ENCODE results near the gene OTUD4. TPM values are rescaled to one million over a fixed set of nuclear protein-coding genes. Genes with fewer than 3 reads are reported as not detected.

OTUD4 gene
- polyA plus RNA-seq, 3 donors: 7.5 to 14.4 (median 9.0) TPM

GRCh38 chr4:145217349-145217748 lies 37.0 kb upstream of the OTUD4 start:
- H3K27ac ChIP-seq (ENCODE audit: low read depth in 1 of 2, low read length in 2 of 2): no peak overlapping the region
- peaks cover 0 to 5% (median 0%) of the 10 kb centered on the region in 7 donors for H3K9me3 Mint-ChIP-seq
- intact Hi-C loops (cut with micrococcal nuclease): no loop called here
- H3K36me3 Mint-ChIP-seq: no peaks in the 10 kb centered on the region
- no peaks in the 10 kb centered on the region for H3K9me3 ChIP-seq (replicated peaks in 1 of 2; ENCODE audit: control insufficient read depth in 1 of 2, insufficient read depth in 1 of 2, low read length in 2 of 2)
- no peak overlapping the region for H2AFZ ChIP-seq (ENCODE audit: insufficient read depth, low read depth, low read length, poor library complexity, severe bottlenecking)
- H3K36me3 ChIP-seq (replicated peaks in 1 of 2; ENCODE audit: control insufficient read depth in 1 of 2, insufficient read depth in 2 of 2, low read length in 2 of 2): no peaks in the 10 kb centered on the region
- H3K27ac Mint-ChIP-seq: peak overlapping the region in 2 of 7 donors; percentile 18 to 68
- H3K27me3 ChIP-seq (ENCODE audit: control insufficient read depth in 2 of 2, insufficient read depth in 2 of 2, low read length in 2 of 2): no peaks in the 10 kb centered on the region
- no peaks in the 10 kb centered on the region for H3K4me1 ChIP-seq (ENCODE audit: control insufficient read depth in 1 of 2, insufficient read depth in 2 of 2, low read length in 2 of 2)
- H3K4me3 ChIP-seq (replicated peaks in 1 of 3; ENCODE audit: low read depth in 2 of 3, low read length in 3 of 3): no peak overlapping the region
- no peak overlapping the region for H3K4me3 Mint-ChIP-seq
- no peak overlapping the region for H3K9ac ChIP-seq (ENCODE audit: insufficient read depth, low read length, poor library complexity, severe bottlenecking)
- H3K4me2 ChIP-seq (replicated peaks; ENCODE audit: extremely low read depth, low read length, poor library complexity, severe bottlenecking): no peak overlapping the region
- no peak for DNase-seq
- TF ChIP-seq, protein P1, sequence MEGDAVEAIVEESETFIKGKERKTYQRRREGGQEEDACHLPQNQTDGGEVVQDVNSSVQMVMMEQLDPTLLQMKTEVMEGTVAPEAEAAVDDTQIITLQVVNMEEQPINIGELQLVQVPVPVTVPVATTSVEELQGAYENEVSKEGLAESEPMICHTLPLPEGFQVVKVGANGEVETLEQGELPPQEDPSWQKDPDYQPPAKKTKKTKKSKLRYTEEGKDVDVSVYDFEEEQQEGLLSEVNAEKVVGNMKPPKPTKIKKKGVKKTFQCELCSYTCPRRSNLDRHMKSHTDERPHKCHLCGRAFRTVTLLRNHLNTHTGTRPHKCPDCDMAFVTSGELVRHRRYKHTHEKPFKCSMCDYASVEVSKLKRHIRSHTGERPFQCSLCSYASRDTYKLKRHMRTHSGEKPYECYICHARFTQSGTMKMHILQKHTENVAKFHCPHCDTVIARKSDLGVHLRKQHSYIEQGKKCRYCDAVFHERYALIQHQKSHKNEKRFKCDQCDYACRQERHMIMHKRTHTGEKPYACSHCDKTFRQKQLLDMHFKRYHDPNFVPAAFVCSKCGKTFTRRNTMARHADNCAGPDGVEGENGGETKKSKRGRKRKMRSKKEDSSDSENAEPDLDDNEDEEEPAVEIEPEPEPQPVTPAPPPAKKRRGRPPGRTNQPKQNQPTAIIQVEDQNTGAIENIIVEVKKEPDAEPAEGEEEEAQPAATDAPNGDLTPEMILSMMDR (IDR thresholded peaks at IDR 0.05): no peak
- no peaks in the 10 kb centered on the region for H4K20me1 ChIP-seq (ENCODE audit: insufficient read depth, low read length)
- no CpG with 5 or more reads among the region's 1 CpG for WGBS (ENCODE audit: insufficient coverage)
- peaks cover 6% of the 10 kb centered on the region for H3K4me1 Mint-ChIP-seq
- no peaks in the 10 kb centered on the region for H3K79me2 ChIP-seq (ENCODE audit: insufficient read depth, low read length)
- peaks cover 0 to 6% (median 0%) of the 10 kb centered on the region in 3 donors for H3K27me3 Mint-ChIP-seq (ENCODE audit: low read depth in 3 of 3)

GRCh38 chr4:145216535-145216934 lies 36.1 kb upstream of the OTUD4 start:
- no peak overlapping the region for H3K27ac ChIP-seq (ENCODE audit: low read depth in 1 of 2, low read length in 2 of 2)
- H4K20me1 ChIP-seq (ENCODE audit: insufficient read depth, low read length): no peaks in the 10 kb centered on the region
- no peak overlapping the region for H3K27ac Mint-ChIP-seq
- H3K36me3 Mint-ChIP-seq: no peaks in the 10 kb centered on the region
- H3K27me3 Mint-ChIP-seq (ENCODE audit: low read depth in 3 of 3): peaks cover 0 to 4% (median 1%) of the 10 kb centered on the region in 3 donors
- no peak overlapping the region for H3K4me2 ChIP-seq (replicated peaks; ENCODE audit: extremely low read depth, low read length, poor library complexity, severe bottlenecking)
- DNase-seq: no peak
- H3K9me3 ChIP-seq (replicated peaks in 1 of 2; ENCODE audit: control insufficient read depth in 1 of 2, insufficient read depth in 1 of 2, low read length in 2 of 2): no peaks in the 10 kb centered on the region
- H2AFZ ChIP-seq (ENCODE audit: insufficient read depth, low read depth, low read length, poor library complexity, severe bottlenecking): no peak overlapping the region
- H3K4me1 ChIP-seq (ENCODE audit: control insufficient read depth in 1 of 2, insufficient read depth in 2 of 2, low read length in 2 of 2): no peaks in the 10 kb centered on the region
- TF ChIP-seq, protein P1 (IDR thresholded peaks at IDR 0.05): peak; percentile 24
- H3K9ac ChIP-seq (ENCODE audit: insufficient read depth, low read length, poor library complexity, severe bottlenecking): no peak overlapping the region
- no peak overlapping the region for H3K4me3 ChIP-seq (replicated peaks in 1 of 3; ENCODE audit: low read depth in 2 of 3, low read length in 3 of 3)
- intact Hi-C loops (cut with micrococcal nuclease): no loop called here
- H3K27me3 ChIP-seq (ENCODE audit: control insufficient read depth in 2 of 2, insufficient read depth in 2 of 2, low read length in 2 of 2): no peaks in the 10 kb centered on the region
- no peaks in the 10 kb centered on the region for H3K79me2 ChIP-seq (ENCODE audit: insufficient read depth, low read length)
- no peak overlapping the region for H3K4me3 Mint-ChIP-seq
- peaks cover 6% of the 10 kb centered on the region for H3K4me1 Mint-ChIP-seq
- H3K36me3 ChIP-seq (replicated peaks in 1 of 2; ENCODE audit: control insufficient read depth in 1 of 2, insufficient read depth in 2 of 2, low read length in 2 of 2): no peaks in the 10 kb centered on the region
- H3K9me3 Mint-ChIP-seq: peaks cover 0 to 5% (median 0%) of the 10 kb centered on the region in 7 donors
